ENCODE results near the gene TSPAN10.

GRCh38 chr17:81666092-81666341 is 29.0 kb downstream of the TSPAN10 start:
- TF ChIP-seq PRDM10 (IDR thresholded peaks at IDR 0.05; ENCODE audit: partially characterized antibody), result no peak
- no peak for TF ChIP-seq TCF7L2 (IDR thresholded peaks at IDR 0.05; ENCODE audit: low read depth, low read length)
- TF ChIP-seq MLX (CRISPR knock-in tag; conservative IDR thresholded peaks at IDR 0.05), result no peak
- TF ChIP-seq RCOR1 (IDR thresholded peaks at IDR 0.05; ENCODE audit: borderline replicate concordance in 1 of 2, low read depth in 2 of 2, low read length in 2 of 2), result no peak
- no peak for TF ChIP-seq POLR2AphosphoS5 (IDR thresholded peaks at IDR 0.05; ENCODE audit: control insufficient read depth, insufficient read depth, low read depth, low read length)
- TF ChIP-seq RB1 (IDR thresholded peaks at IDR 0.05; ENCODE audit: low read depth), result no peak
- no peak for TF ChIP-seq CBFB (CRISPR knock-in tag; IDR thresholded peaks at IDR 0.05)
